GM11168 (cell line): Measurements from ENCODE around the gene CMTM3.
"Not testable (repeated sequence)": the region's sequence is repeated elsewhere in the genome, so short reads cannot be mapped to it uniquely, and the experiment has no call there.

ENCODE experiments used
- in situ Hi-C: fragments of 300-500 bp; cut with MboI; formaldehyde crosslinking; loops from one replicate; pipeline ENCODE4 v1.12.0; 2022; ENCODE audit warnings: low sequenced_read_pairs; ENCODE audit not compliant: unreplicated experiment

CMTM3 gene, protein sequence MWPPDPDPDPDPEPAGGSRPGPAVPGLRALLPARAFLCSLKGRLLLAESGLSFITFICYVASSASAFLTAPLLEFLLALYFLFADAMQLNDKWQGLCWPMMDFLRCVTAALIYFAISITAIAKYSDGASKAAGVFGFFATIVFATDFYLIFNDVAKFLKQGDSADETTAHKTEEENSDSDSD

DNA sequence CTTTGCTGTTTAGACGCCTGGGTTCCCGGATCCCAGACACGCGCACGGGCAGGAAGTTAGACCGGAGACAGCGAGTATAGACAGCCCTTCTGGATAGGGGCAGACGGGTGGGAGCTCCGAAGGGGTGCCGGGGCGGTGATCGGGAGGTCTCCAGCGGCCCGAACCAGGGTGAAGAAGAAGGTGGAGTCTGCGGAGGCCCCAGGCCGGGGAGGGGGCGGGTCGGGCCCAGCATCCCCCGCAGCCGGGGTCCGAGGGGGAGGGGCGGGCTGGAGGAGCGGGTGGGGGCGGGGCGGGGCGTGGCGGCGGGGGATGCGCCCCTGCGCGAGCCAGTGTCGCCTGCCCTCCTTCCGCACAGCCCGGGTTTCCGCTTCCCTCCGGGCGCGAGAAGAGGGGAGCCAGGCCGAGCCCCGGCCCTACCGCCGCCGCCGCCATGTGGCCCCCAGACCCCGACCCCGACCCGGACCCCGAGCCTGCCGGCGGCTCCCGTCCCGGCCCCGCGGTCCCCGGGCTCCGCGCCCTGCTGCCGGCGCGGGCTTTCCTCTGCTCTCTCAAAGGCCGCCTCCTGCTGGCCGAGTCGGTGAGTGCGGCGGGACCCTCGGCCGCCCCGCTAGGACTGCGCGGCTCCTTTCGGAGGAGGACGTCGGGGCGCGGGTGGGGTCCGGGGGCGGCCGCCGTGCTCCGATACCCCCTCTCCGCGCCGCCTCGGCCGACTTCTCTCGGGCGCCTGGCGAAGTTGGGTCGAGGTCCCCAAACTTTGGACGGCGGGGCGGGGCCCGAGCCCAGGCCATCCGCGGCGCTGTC is at the start of gene CMTM3:
Gene CMTM3 (plus strand): TSS at position 329 of the 801 bp plus-strand sequence. CDS start 102 bp downstream, at position 431.
- in situ Hi-C loops, result loop anchor here (5.0 kb wide), 1 partner anchor 202 kb away; no protein-coding TSS in a partner anchor

DNA sequence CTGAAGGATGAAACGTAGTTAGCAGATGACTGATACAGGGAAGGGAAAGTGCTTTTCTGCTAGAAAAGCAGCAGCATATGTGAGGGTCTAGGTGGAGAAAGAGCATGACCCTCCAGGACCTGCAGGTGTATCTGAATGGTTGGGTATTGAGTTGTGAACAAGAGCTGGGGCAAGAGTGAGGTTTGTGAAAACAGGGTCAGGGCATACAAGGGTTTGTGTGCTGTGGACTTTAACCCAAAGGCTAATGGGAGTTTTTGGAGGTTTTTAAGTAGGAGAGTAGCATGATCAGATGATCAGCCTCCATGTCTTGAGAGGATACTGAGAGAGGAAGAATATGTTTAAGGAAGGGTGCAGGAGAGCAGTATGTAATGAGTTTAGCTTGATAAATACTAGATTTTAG is 44.4 kb upstream of the CMTM3 start:
- in situ Hi-C loops, result no loop called here

DNA sequence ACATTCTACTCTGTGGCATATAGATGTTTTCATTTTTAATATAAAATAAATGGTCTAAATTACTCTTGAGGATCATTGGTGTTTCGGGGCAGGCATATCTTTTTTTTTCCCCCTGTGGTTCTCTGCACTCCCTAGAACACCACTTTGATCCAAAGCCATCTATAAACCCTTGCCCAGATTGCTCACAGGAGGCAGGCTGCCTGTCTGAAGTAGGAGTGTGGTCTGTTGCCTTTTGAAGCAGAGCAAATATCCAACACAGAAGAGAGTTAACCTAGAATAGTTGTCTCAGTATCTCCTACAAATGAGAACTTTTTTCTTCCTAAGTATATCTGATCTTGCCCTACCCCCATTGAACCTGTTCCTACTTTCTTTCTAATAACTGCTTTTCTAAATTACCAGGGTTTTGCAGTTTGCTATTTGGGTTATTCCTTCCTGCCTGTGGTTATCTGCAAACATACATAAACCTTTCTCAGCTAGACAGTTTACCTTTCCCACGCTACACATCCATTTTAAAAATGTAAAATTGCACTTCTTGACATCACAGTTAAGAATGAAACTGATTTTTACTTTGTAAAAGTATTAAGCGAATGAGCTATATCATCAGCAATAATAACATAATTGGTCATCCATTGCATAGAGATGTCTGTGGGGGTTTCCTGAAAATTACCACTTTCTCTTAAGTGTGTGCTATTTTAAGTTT is 43.0 kb upstream of the CMTM3 start:
- in situ Hi-C loops, result no loop called here

DNA sequence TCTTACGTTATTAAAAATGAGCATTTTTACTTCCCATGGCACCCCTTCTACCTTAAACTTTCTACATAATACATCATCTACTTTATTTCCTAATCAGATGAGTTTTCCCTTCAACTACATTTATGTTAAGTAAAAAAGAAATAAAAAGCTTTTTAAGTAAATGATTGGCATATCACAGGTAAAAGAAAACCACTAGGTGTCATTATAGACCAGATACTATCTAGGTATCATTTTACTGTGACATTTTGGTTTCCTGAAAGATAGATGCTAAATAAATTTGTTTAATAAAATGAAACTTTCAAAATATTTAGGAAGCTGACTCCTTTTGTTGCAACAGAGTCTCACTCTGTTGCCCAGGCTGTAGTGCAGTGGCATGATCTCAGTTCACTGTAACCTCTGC is 42.1 kb upstream of the CMTM3 start:
- in situ Hi-C loops, result no loop called here

GRCh38 chr16:66562986-66563385 is 41.5 kb upstream of the CMTM3 start:
- in situ Hi-C loops, result no loop called here

DNA sequence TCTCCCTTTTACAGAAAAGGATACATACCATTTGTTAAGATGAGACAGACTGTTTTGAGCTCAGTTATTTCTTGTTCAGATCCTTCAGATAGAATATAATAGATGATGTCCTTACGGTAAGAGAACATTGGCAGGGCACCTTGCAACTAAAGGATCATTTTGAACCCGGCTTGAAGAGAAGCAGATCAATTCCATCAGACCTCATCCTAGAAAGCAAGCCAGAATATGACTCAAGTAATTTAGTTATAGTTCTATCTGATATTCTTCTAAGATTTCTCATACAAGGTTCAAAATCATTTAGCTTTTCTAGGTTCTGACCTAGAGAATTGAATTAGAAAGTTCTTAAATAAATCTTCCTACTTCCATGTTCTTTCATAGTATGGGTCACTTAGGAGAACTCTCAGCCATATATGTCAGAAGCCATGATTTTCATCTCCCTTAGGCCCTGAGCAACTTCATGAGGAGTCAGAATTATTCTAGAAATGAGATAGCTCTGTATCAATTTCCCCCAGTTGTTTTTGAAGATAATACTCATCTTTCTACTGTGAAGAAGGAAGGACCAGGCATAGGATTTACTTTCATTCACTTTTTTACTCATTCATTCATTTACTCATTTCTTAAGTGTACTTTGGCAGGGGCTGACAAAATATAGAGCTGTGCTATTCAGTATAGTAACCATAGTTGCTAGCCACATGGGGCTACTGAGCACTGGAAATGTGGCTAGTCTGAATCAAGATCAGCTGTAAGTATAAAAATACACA is 40.8 kb upstream of the CMTM3 start:
- in situ Hi-C loops, result no loop called here

- in situ Hi-C loops, result no loop called here
These were observed 38.2 kb upstream of the CMTM3 start, which contains the start of gene CMTM1 for GRCh38 chr16:66566051-66566901. TSS of gene CMTM1 (plus strand) at chr16:66566439. CDS start at chr16:66566514, 75 bp downstream.

- in situ Hi-C loops, result not testable (repeated sequence)
These were observed 37.2 kb upstream of the CMTM3 start for GRCh38 chr16:66567270-66567669.

- in situ Hi-C loops, result no loop called here
These were observed 36.1 kb upstream of the CMTM3 start for GRCh38 chr16:66568355-66568754.

GRCh38 chr16:66569131-66569530 is 35.4 kb upstream of the CMTM3 start:
- in situ Hi-C loops, result no loop called here

DNA sequence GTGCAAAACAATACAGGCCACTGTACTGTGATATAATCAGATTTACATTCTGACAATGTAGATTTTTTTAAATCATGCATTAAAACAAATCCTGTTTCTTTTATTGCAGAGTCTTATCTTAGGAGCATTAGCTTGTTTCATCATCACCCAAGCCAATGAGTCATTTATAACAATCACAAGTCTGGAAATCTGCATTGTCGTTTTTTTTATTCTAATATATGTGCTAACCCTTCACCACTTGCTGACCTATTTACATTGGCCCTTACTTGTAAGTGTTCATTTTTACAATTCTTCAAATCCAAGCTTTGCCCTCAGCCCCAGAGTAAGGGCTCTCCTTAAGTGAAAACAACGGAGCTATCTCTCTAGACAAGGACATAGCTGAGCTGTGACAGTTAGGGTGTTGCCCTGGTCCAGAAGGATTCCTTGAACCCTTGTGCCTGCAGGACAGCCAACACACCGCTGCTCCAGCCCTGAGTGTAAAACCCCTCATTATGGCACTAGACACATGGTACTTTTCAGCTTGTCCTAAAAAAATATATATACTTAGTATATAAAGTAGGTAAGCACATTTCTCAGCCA is 34.6 kb upstream of the CMTM3 start:
- in situ Hi-C loops, result no loop called here

DNA sequence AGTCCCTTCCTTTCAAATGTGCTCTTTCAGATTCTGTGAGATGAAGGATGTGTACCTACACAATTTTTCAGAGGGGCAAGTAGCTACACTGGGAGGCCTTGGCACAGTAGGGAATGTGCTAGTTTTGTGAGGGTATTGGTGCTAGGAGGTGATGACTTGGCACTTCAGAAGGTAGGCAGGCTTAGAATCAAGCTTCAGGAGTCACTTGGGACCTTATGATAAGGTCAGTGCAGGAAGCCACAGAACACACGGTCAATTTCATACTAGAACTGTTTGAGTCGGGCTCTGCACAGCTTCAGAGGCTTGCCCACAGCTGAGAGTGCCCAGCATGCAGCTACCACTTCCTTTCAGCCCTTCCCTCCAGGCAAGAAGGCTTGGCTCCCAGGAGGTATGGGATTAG is 32.1 kb upstream of the CMTM3 start:
- in situ Hi-C loops, result no loop called here

DNA sequence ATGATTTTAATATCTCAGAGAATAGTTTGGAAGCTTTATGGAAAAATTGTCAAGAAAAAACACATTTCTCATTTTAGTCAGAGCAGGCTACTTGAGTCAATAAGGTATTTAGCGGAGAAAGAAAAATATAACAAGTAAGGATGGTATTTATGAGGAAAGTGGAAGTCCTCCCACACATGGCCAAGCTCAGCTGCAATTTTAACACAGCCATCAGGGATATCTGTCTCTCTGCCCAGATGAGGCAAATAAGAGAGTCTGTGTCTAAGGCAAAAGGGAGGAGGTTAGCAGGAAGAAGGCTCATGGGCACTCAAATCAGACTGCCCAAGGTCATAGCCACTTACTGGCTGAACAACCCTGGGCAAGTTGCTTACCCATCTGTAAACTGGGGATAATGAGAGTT is 30.4 kb upstream of the CMTM3 start:
- in situ Hi-C loops, result no loop called here

GRCh38 chr16:66574531-66574930 is 30.0 kb upstream of the CMTM3 start:
- in situ Hi-C loops, result no loop called here

DNA sequence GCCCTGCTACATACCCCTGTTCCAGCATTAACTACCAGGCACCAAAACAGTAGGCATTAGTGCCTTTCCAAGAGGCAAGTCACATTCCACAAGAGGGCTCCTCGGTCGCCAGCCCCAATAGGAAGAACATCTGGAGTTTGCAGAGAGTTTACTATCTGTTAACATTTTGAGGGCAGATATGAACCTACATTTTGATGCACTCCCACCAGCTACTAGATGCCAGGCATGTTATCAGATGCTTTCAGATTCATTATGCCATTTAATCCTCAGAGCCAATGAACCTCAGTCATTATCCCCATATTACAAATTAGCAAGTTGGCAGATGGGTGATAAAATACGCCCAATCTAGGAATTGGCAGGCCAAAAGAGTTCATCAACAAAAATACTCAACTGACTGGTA is 29.4 kb upstream of the CMTM3 start:
- in situ Hi-C loops, result no loop called here

DNA sequence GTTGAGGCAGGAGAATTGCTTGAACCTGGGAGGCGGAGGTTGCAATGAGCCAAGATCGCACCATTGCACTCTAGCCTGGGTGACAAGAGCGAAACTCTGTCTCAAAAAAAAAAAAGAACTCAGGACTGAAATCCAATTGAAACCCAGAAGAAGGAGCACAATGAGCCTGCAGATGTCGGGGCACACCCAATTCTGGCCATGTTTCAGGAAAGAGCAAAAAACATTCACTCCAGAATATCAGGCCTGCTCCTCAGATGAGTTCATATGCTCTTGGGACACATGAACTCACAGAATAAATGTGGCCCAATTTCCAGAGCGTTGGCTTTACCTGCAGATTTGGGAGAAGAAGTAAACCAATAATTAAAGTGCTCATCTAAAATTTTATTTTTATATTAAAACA is 28.2 kb upstream of the CMTM3 start:
- in situ Hi-C loops, result no loop called here

GRCh38 chr16:66578651-66579531 is 25.6 kb upstream of the CMTM3 start, which contains the start of gene CMTM2:
TSS of gene CMTM2 (plus strand) at chr16:66579463. CDS start at chr16:66579608, 145 bp downstream.
- in situ Hi-C loops, result no loop called here

- in situ Hi-C loops, result no loop called here
These were observed 23.8 kb upstream of the CMTM3 start for GRCh38 chr16:66580605-66581209.
